ENCODE data around the gene LSM14A. TPM values are rescaled to one million over a fixed set of nuclear protein-coding genes. Genes with fewer than 3 reads are reported as not detected.

Gene LSM14A
- total and polyA plus RNA-seq, 4 experiments from 2014 or later, result 158 to 176 (median 170) TPM

- H3K36me3 Mint-ChIP-seq, result peaks cover 8 to 16% of the 10 kb centered on the region in 2 donors
- peaks cover 36 to 68% (median 54%) of the 10 kb centered on the region in 4 donors for H3K4me1 Mint-ChIP-seq
- Histone ChIP-seq H3K4me3 (ENCODE audit: low read length in 2 of 2) (no peak overlapping the region), H3K4me1 (ENCODE audit: insufficient read depth, low read length) (peaks cover 54% of the 10 kb centered on the region), H3K27me3 (ENCODE audit: insufficient read depth, low read length) (no peaks in the 10 kb centered on the region), H3K36me3 (ENCODE audit: insufficient read depth, low read length) (no peaks in the 10 kb centered on the region), H3K27ac (ENCODE audit: low read depth, low read length) (no peak overlapping the region), H3K9me3 (ENCODE audit: control insufficient read depth in 1 of 2, low read length in 2 of 2) (no peaks in the 10 kb centered on the region)
- CTCF ChIA-PET (ENCODE audit: partially characterized antibody), result no interaction called here
- DNase-seq, result no peak
- peak overlapping the region in 5 of 8 donors; percentile 17 to 79 (median 65) for H3K4me3 Mint-ChIP-seq
- POLR2A ChIA-PET (ENCODE audit: partially characterized antibody), result interaction anchor here (1.5 kb wide), 1 partner anchor 12 kb away, joined by 6 read pairs; no protein-coding TSS in a partner anchor
- no peaks in the 10 kb centered on the region for H3K9me3 Mint-ChIP-seq
- intact Hi-C loops (cut with micrococcal nuclease), result loop anchor here (5.0 kb wide), 1 partner anchor 40 kb away; no protein-coding TSS in a partner anchor
- H3K27me3 Mint-ChIP-seq, result no peaks in the 10 kb centered on the region
- H3K27ac Mint-ChIP-seq, result peak overlapping the region in 6 of 7 donors; percentile 46 to 76 (median 65)
Measured at GRCh38 chr19:34257559-34257924, 85.2 kb downstream of the LSM14A start.

GRCh38 chr19:34259367-34260095, 87.2 kb downstream of the LSM14A start:
- H3K36me3 ChIP-seq (ENCODE audit: insufficient read depth, low read length), result no peaks in the 10 kb centered on the region
- no peaks in the 10 kb centered on the region for H3K27me3 ChIP-seq (ENCODE audit: insufficient read depth, low read length)
- no peak for DNase-seq
- no peak overlapping the region for H3K4me3 ChIP-seq (ENCODE audit: low read length in 2 of 2)
- POLR2A ChIA-PET (ENCODE audit: partially characterized antibody), result interaction anchor here (0.6 to 1.0 kb wide), 2 partner anchors 9 to 14 kb away, joined by 3 to 4 read pairs; no protein-coding TSS in a partner anchor
- peaks cover 48% of the 10 kb centered on the region for H3K4me1 ChIP-seq (ENCODE audit: insufficient read depth, low read length)
- intact Hi-C loops (cut with micrococcal nuclease), result loop anchor here (1.0 to 5.0 kb wide), 2 partner anchors 11 to 42 kb away; no protein-coding TSS in a partner anchor
- Mint-ChIP-seq H3K9me3 (no peaks in the 10 kb centered on the region), H3K27me3 (no peaks in the 10 kb centered on the region), H3K4me1 (peaks cover 38 to 65% (median 51%) of the 10 kb centered on the region in 4 donors), H3K27ac (peak overlapping the region in 6 of 7 donors; percentile 28 to 66 (median 38)), H3K4me3 (peak overlapping the region in 2 of 8 donors; percentile 33 to 49), H3K36me3 (peaks cover 8 to 16% of the 10 kb centered on the region in 2 donors)
- no peak overlapping the region for H3K27ac ChIP-seq (ENCODE audit: low read depth, low read length)
- CTCF ChIA-PET (ENCODE audit: partially characterized antibody), result no interaction called here
- H3K9me3 ChIP-seq (ENCODE audit: control insufficient read depth in 1 of 2, low read length in 2 of 2), result no peaks in the 10 kb centered on the region

DNA sequence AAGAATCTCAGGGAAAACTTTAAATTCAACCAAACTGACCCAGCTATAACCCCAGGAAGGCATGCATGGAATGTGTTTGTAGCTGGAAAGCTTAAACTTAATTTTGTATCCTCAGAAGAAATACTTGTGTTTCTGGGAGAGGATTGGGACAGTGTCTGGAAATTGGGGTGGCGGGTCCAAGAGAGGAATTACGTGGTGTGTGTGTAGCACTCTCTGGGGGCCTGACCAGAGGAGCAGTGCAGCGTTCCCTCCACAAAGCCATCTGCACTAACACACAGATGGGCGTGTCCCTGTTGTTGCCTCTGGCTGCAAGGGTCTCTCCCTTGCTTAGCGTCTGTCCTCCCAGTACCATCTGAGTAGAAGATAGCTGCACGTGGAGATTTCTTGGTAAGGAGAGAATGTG, 88.5 kb downstream of the LSM14A start:
- Histone ChIP-seq H3K36me3 (ENCODE audit: insufficient read depth, low read length) (no peaks in the 10 kb centered on the region), H3K27me3 (ENCODE audit: insufficient read depth, low read length) (no peaks in the 10 kb centered on the region), H3K27ac (ENCODE audit: low read depth, low read length) (no peak overlapping the region), H3K4me3 (ENCODE audit: low read length in 2 of 2) (no peak overlapping the region), H3K9me3 (ENCODE audit: control insufficient read depth in 1 of 2, low read length in 2 of 2) (no peaks in the 10 kb centered on the region), H3K4me1 (ENCODE audit: insufficient read depth, low read length) (peaks cover 54% of the 10 kb centered on the region)
- ChIA-PET POLR2A (ENCODE audit: partially characterized antibody) (interaction anchor here (1.2 to 1.9 kb wide), 3 partner anchors 9 to 87 kb away, joined by 3 to 14 read pairs (median 6); no protein-coding TSS in a partner anchor), CTCF (ENCODE audit: partially characterized antibody) (interaction anchor here (1.0 to 1.9 kb wide), 4 partner anchors 11 to 86 kb away, joined by 3 to 8 read pairs (median 4); no protein-coding TSS in a partner anchor)
- Mint-ChIP-seq H3K36me3 (peaks cover 11% of the 10 kb centered on the region in 2 donors), H3K9me3 (no peaks in the 10 kb centered on the region), H3K27me3 (no peaks in the 10 kb centered on the region), H3K4me1 (peaks cover 43 to 71% (median 57%) of the 10 kb centered on the region in 4 donors), H3K27ac (peak overlapping the region in 5 of 7 donors; percentile 43 to 80 (median 58)), H3K4me3 (peak overlapping the region in 1 of 8 donors; percentile 30)
- intact Hi-C loops (cut with micrococcal nuclease), result no loop called here
- DNase-seq, result no peak

- H3K36me3 Mint-ChIP-seq, result peaks cover 11% of the 10 kb centered on the region in 2 donors
- ChIA-PET CTCF (ENCODE audit: partially characterized antibody) (interaction anchor here (0.6 to 1.9 kb wide), 4 partner anchors 10 to 85 kb away, joined by 3 to 8 read pairs (median 4); no protein-coding TSS in a partner anchor), POLR2A (ENCODE audit: partially characterized antibody) (interaction anchor here (1.2 to 1.9 kb wide), 4 partner anchors 8 to 88 kb away, joined by 3 to 14 read pairs (median 5); no protein-coding TSS in a partner anchor)
- H3K9me3 Mint-ChIP-seq, result no peaks in the 10 kb centered on the region
- peak overlapping the region in 2 of 8 donors; percentile 25 to 50 for H3K4me3 Mint-ChIP-seq
- peaks cover 44 to 75% (median 62%) of the 10 kb centered on the region in 4 donors for H3K4me1 Mint-ChIP-seq
- H3K27ac Mint-ChIP-seq, result peak overlapping the region; percentile 43 to 90 (median 58)
- Histone ChIP-seq H3K27ac (ENCODE audit: low read depth, low read length) (no peak overlapping the region), H3K9me3 (ENCODE audit: control insufficient read depth in 1 of 2, low read length in 2 of 2) (no peaks in the 10 kb centered on the region), H3K36me3 (ENCODE audit: insufficient read depth, low read length) (no peaks in the 10 kb centered on the region), H3K4me3 (ENCODE audit: low read length in 2 of 2) (no peak overlapping the region), H3K27me3 (ENCODE audit: insufficient read depth, low read length) (no peaks in the 10 kb centered on the region), H3K4me1 (ENCODE audit: insufficient read depth, low read length) (peaks cover 53% of the 10 kb centered on the region)
- intact Hi-C loops (cut with micrococcal nuclease), result no loop called here
- DNase-seq, result no peak
- no peaks in the 10 kb centered on the region for H3K27me3 Mint-ChIP-seq
Measured at GRCh38 chr19:34261334-34262109, 89.2 kb downstream of the LSM14A start.

- no peaks in the 10 kb centered on the region for H3K36me3 ChIP-seq (ENCODE audit: insufficient read depth, low read length)
- POLR2A ChIA-PET (ENCODE audit: partially characterized antibody), result no interaction called here
- intact Hi-C loops (cut with micrococcal nuclease), result no loop called here
- Mint-ChIP-seq H3K4me1 (peaks cover 42 to 68% (median 59%) of the 10 kb centered on the region in 4 donors), H3K27ac (peak overlapping the region; percentile 13 to 84 (median 50)), H3K36me3 (peaks cover 9 to 11% of the 10 kb centered on the region in 2 donors), H3K4me3 (peak overlapping the region in 3 of 8 donors; percentile 2 to 45 (median 13)), H3K27me3 (no peaks in the 10 kb centered on the region), H3K9me3 (no peaks in the 10 kb centered on the region)
- CTCF ChIA-PET (ENCODE audit: partially characterized antibody), result interaction anchor here (1.6 kb wide), 1 partner anchor 53 kb away, joined by 3 read pairs; no protein-coding TSS in a partner anchor
- no peak overlapping the region for H3K27ac ChIP-seq (ENCODE audit: low read depth, low read length)
- H3K9me3 ChIP-seq (ENCODE audit: control insufficient read depth in 1 of 2, low read length in 2 of 2), result no peaks in the 10 kb centered on the region
- no peaks in the 10 kb centered on the region for H3K27me3 ChIP-seq (ENCODE audit: insufficient read depth, low read length)
- H3K4me1 ChIP-seq (ENCODE audit: insufficient read depth, low read length), result peaks cover 62% of the 10 kb centered on the region
- no peak for DNase-seq
- no peak overlapping the region for H3K4me3 ChIP-seq (ENCODE audit: low read length in 2 of 2)
Measured at GRCh38 chr19:34263745-34264237, 91.5 kb downstream of the LSM14A start.

DNA sequence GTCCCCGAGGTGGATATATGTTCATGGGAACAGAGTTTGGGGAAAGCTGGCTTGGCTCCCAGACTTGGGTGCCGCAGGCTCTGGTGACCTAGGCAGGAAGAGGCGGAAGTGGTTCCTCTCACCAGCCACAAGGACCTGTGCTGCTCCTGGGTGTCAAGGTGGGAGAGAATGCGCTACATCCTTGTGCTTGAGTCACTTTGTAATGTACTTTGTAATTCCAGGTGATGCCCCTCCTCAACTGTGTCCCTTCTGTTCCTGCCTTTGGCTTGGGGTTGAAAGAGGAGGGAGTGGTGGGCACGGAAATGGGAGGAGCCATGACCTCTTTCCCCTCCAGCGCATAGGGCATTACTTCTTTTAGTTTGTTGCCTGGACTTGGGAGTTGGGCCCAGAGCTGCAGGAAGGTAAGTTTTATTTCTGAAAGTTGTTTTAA, 92.9 kb downstream of the LSM14A start:
- Histone ChIP-seq H3K4me3 (ENCODE audit: low read length in 2 of 2) (no peak overlapping the region), H3K27ac (ENCODE audit: low read depth, low read length) (no peak overlapping the region), H3K27me3 (ENCODE audit: insufficient read depth, low read length) (no peaks in the 10 kb centered on the region), H3K9me3 (ENCODE audit: control insufficient read depth in 1 of 2, low read length in 2 of 2) (no peaks in the 10 kb centered on the region), H3K4me1 (ENCODE audit: insufficient read depth, low read length) (peaks cover 69% of the 10 kb centered on the region), H3K36me3 (ENCODE audit: insufficient read depth, low read length) (no peaks in the 10 kb centered on the region)
- H3K4me3 Mint-ChIP-seq, result peak overlapping the region in 1 of 8 donors; percentile 28
- peak in 1 of 5 donors; percentile 43 for DNase-seq
- H3K27ac Mint-ChIP-seq, result peak overlapping the region in 4 of 7 donors; percentile 8 to 74 (median 54)
- H3K9me3 Mint-ChIP-seq, result no peaks in the 10 kb centered on the region
- POLR2A ChIA-PET (ENCODE audit: partially characterized antibody), result no interaction called here
- H3K36me3 Mint-ChIP-seq, result peaks cover 4 to 7% of the 10 kb centered on the region in 2 donors
- H3K4me1 Mint-ChIP-seq, result peaks cover 47 to 70% (median 62%) of the 10 kb centered on the region in 4 donors
- intact Hi-C loops (cut with micrococcal nuclease), result no loop called here
- CTCF ChIA-PET (ENCODE audit: partially characterized antibody), result no interaction called here
- H3K27me3 Mint-ChIP-seq, result no peaks in the 10 kb centered on the region
